ENCODE data around the gene ZNF471. TPM values are rescaled to one million over a fixed set of nuclear protein-coding genes. Genes with fewer than 3 reads are reported as not detected.

Gene ZNF471
- polyA plus RNA-seq (ENCODE audit: insufficient read length in 4 of 4) = 10 to 100 TPM; 11.8 to 36.1 (median 22.6) TPM

DNA sequence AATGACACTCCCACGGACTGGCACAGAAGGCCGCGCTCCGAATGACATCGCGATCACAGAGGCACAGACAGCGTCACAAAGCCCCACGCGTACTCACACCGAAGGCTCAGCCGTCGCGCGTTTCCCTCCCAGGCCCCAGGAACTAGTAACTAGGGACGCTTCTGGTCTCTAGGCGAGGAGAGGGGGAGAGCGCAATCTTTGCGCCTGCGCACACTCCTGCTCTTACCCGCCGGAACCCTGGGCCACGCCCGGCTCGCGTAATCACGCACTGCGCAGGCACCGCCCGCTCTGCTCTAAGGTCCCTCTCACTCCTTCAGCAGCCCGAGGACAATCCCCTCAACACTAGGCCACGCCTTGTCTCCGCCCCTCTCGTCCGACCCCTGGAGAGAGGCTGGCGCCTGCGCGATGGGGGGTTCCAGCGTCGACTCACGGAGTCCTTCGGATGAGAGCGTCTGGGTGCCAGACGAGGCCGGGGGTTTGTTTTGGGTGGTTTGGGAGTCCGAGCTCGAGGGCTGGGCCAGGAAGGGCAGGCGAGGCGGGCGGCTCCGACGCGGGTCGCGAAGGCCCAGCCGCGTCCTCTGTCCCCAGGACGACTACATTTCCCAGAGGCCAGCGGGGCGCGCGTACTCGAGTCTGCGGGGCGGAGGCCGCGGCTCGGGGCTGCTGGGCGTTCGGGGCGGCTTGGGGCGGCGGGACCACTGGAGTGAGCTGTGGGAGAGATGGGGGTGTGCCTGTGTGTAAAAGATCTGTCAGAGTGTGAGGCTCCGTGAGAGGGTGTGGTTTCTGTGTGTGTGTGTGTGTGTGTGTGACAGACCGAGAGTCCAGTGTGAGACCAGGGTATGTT is at the start of gene ZNF471:
TSS of gene ZNF471 (plus strand) at position 410 of the 844 bp plus-strand sequence. CDS start 3,717 bp downstream, outside the sequence.
- peak; percentile 91 to 98 (median 97) for DNase-seq (ENCODE audit: low read depth in 4 of 4, low spot score in 2 of 4)

DNA sequence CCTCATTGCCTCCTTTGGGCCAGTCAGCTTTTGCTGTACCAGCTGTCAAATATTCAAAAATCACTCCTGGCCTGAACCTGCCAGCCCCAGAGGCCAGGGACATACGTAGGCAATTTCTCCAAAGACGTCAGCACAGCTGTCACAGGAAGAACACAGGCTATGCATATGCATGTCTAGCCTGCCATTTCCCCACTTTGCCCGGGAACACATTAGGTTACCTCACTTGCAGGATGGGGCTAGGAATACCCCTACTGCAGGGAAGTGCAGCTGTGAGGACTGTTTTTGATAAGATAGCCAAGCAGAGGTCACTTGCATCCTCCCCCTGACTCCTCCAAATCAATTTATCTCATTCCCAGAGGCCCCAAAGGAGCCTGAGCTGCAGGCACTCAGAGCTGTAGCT is 33.3 kb upstream of the ZNF471 start:
- no peak for DNase-seq (ENCODE audit: low read depth in 4 of 4, low spot score in 2 of 4)

DNA sequence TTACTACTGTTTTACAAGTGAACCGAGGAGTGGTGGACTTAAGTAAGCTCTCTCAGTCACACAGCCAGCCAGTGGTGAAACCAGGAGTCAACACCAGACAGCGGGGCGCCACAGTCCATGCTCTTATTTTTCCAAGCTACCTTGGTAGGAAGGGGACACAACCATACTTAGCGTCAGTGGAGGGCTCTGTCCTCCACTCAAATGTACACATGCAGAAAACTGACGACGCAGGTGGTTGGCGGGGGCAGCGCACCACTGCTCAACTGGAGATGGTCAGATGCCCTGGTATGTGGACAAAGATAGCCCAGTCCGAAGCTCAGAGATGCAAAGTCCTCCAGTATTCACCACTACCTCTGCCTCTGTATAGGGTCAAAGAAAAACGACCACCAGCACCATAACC is 31.6 kb upstream of the ZNF471 start:
- DNase-seq (ENCODE audit: low read depth in 4 of 4, low spot score in 2 of 4) = peak in 1 of 4 donors; percentile 2

DNA sequence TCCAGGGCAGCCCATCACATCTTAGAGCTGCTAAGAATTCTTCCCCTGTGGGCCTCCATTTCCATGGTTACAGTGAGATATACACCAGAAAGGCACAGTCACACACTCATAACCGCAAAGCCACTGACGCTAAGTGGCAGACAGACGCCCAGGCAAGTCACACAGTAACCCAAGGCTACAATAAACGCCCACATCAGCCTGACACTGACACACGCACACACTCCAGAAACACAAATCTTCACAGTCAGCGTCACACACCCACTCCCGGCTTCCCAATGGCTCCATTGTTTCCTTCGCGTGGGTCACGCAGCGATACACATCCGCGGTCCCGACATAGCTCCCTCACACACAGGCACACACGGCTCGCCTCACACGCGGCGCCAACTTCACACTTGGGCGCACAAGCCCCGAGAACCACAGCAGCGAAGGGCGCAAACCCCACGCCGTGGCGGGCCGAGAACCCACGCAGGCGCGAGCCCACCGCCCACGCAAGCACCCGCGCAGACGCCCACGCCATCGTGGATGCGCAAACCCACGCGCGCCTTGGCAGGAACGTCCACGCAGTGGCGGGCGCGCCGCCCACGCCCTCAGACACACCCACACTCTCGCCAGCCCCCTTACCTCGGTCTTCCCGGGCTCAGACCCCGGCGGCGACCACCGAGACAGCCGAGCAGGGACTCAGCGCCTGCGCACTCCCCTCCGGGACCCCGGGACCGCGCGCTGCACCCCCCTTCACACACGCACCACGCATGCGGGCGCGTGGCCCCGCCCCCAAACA is 30.8 kb upstream of the ZNF471 start, which contains the start of gene ZNF667:
TSS of gene ZNF667 (minus strand) at position 695 of the 778 bp plus-strand sequence. CDS start 14,975 bp downstream, outside the sequence.
- peak; percentile 27 to 44 (median 32) for DNase-seq (ENCODE audit: low read depth in 4 of 4, low spot score in 2 of 4)

DNA sequence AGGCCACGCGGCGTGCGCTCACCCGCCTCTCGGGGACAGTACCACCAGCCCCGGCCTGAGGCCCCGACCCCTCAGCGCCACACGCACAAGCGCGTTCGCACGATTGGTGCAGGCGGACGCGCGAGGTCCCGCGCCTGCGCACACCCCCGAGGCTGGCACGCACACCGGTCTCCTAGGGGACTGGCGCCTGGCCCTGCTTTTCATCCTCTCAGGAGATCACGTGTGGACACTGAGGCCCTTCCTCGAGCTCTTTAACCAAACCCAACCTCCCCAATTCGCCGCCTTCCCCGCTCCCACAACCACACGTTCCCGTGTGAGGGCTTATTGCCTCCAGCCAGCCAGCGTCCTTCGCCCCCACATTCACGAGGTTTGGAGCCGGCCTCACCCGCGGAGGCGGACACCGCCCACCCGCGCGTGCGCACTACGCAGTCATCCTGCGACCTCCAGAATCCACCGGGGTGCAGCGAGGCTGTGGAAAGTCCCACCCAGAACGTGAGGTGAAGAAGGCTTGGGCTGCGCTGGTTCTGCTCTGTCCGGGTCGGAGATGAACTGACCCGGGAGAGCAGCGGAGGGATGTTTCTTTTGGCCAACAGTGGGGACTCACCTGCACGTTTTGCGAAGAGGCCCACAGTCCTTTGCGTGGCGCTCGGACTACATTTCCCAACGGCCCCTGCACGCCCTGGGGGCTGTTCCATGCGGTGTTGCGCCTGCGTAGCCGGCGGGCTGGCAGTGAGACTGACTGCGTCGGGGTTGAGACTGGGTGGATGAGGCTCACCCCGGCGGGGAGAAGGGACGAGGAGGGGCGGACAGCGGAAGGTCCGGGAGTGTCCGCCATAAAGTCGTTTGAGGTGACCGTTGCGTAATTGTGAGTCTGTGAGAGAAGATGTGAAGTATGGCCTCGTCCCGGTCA is 30.0 kb upstream of the ZNF471 start:
- peak; percentile 87 to 96 (median 92) for DNase-seq (ENCODE audit: low read depth in 4 of 4, low spot score in 2 of 4)

DNA sequence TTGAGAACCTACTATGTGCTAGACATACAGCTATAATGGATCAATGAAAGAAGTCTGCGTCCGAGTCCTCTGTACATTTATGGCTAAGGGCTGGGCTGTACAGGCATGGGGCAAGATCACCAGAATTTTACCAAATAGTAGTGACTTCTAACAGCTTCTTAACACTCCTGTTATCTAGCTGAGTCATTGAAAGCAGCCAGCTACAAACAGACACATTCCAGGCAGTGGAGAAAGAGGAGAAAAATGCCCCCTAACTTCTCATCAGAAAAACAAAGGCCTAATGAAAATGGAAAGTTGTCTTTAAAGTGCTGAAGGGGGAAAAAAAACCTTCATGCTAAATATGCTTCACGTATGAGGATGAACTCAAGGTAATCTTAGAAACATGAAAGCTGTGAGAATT is 16.3 kb upstream of the ZNF471 start:
- DNase-seq (ENCODE audit: low read depth in 4 of 4, low spot score in 2 of 4) = no peak

DNA sequence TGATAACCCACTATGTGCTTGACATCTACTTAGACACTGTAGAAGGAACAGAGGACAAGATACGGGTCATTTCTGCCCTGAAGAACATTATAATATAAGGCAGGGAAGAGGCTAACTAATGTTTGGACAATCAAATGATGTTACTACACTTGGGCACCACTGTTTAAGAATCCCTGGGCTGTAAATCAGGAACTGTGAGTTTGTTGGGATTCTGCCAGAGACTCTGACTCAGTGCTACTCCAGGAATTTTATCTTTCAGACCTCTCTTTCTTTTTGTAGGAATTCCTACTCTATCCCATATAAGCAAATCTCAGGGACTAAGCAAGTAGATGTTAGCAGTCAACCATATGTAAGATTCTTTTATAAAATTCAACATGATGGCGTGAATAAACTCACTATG is 3.1 kb upstream of the ZNF471 start:
- no peak for DNase-seq (ENCODE audit: low read depth in 4 of 4, low spot score in 2 of 4)

DNA sequence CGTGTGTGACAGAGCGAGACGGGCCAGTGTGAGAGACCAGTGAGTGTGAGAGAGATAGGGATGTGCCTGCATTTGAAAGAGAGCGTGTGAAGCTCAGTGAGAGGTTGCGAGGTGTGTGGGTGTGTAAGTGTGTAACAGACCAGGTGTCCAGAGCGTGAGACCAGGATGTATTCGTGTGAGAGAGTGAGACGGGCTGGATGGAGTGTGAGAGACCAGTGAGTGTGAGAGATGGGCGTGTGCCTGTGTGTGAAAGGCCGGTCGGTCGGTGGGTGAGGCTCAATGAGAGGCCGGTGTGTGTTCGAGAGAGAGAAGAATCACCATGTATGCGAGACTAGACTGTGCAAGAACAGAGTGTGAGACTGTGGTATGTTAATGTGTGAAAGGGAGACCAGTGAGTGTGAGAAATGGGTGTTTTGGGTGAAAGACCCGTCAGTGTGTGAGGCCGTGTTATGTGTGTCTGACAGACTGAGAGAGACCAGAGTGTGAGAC is 679 bp downstream of the ZNF471 start:
- peak in 1 of 4 donors; percentile 58 for DNase-seq (ENCODE audit: low read depth in 4 of 4, low spot score in 2 of 4)

DNA sequence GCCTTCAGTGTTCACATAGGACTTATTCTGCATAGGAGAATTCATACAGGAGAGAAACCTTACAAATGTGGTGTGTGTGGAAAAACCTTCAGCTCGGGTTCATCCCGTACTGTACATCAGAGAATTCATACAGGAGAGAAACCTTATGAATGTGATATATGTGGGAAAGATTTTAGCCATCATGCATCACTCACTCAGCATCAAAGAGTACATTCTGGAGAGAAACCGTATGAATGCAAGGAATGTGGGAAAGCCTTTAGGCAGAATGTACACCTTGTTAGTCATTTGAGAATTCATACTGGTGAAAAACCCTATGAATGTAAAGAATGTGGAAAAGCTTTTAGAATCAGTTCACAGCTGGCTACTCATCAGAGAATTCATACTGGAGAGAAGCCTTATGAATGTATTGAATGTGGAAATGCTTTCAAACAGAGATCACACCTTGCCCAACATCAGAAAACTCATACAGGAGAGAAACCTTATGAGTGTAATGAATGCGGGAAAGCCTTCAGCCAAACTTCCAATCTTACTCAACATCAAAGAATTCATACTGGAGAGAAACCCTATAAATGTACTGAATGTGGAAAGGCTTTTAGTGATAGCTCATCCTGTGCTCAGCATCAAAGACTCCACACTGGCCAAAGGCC is 17.7 kb downstream of the ZNF471 start:
- DNase-seq (ENCODE audit: low read depth in 4 of 4, low spot score in 2 of 4) = no peak

DNA sequence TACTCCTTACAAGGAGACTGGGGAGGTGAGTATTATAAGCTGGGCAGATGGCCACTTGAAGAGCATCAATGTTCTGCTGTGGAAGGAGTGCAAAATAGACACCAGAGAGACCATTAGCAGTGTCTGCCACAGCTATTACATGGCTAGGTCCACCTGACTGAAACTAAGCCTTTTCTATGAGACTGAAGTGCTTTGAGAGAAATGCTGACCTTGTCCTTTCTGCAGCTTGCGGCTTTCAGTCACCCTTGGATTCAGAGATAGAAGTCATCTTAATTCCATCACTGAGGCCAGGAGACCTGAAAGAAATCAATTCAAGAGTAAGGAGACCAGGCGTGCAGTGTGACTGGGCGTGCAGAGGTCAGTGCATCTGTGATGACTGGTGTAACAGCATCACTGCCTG is 29.8 kb downstream of the ZNF471 start:
- no peak for DNase-seq (ENCODE audit: low read depth in 4 of 4, low spot score in 2 of 4)

DNA sequence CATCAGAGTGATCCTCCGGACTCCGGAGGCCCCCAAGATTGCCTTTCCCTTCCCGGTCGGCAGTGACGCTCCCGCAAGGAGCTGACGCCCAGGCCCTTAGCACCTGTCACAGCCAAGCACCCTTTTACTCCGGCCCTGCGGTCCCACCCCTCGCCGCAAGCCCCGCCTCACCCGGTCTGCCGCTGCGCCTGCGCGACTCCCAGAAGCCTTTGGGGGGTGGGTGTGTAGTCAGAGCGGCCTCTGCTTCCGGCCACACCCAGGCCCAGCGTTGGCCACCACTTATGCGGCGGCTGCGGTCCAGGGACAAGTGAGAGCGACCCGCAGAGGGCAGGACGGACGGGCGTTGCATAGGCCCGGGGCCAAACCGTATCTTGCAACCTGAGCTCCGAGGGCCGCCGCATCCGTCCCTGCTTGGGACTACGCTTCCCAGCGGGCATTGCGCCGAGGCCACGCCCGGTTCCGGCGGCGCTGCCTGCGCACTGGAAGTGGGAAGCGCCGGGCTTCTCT is 30.7 kb downstream of the ZNF471 start:
- DNase-seq (ENCODE audit: low read depth in 4 of 4, low spot score in 2 of 4) = peak; percentile 79 to 87 (median 80)

DNA sequence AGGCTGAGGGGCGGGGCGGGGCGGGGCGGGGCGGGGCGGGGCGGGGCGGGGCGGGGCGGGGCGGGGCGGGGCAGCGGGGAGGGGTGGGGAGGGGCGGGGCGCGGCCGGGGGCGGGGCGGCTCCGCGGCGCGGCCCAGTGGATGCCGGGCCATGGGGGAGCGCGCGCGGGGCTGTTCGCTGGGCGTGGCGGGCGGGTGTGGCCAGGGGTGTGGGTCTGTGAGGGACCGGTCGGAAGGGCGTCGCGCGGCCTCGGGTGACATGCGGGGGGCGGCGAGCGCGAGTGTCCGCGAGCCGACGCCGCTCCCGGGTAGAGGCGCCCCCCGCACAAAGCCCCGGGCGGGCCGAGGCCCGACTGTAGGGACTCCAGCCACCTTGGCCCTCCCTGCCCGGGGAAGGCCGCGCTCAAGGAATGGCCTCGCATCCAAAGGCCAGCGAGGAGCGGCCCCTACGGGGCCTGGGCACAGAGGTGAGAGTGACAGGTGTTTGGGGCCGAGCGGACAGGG is 31.2 kb downstream of the ZNF471 start, which contains the start of gene ZFP28:
TSS of gene ZFP28 (plus strand) at position 188 of the 503 bp plus-strand sequence. CDS start at position 259, 71 bp downstream.
- DNase-seq (ENCODE audit: low read depth in 4 of 4, low spot score in 2 of 4) = peak in 3 of 4 donors; percentile 15 to 56 (median 17)

DNA sequence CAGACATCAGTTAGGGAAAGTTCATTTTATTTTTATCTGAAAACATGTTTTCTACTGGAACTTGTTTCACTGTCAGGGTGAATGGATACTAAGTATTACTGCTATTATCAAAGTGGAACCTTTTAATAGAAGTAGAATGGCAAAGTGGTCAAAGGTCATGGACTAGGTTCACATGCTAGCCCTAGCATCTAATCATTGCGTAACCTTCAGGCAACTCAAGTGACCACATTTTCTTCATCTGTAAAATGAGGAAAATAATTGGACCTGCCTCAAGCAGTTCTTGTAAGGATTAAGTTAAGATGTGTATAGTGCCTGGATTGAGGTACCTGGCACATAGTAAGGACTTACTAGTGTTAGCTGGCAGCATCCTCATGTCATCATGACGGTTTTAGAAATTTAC is 36.1 kb downstream of the ZNF471 start:
- no peak for DNase-seq (ENCODE audit: low read depth in 4 of 4, low spot score in 2 of 4)

DNA sequence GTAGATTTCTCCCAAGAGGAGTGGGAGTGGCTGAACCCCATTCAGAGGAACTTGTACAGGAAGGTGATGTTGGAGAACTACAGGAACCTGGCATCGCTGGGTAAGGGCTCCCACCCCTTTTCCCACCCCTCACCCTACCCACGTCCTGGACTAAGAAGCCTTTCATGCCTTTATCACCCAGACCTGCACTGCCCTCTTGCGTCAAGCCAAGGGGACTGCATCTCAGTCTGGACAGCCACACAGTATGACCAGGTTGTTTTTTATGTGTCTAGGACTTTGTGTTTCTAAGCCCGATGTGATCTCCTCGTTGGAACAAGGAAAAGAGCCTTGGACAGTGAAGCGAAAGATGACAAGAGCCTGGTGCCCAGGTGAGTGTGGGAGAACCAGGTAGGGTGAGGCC is 39.9 kb downstream of the ZNF471 start:
- no peak for DNase-seq (ENCODE audit: low read depth in 4 of 4, low spot score in 2 of 4)

DNA sequence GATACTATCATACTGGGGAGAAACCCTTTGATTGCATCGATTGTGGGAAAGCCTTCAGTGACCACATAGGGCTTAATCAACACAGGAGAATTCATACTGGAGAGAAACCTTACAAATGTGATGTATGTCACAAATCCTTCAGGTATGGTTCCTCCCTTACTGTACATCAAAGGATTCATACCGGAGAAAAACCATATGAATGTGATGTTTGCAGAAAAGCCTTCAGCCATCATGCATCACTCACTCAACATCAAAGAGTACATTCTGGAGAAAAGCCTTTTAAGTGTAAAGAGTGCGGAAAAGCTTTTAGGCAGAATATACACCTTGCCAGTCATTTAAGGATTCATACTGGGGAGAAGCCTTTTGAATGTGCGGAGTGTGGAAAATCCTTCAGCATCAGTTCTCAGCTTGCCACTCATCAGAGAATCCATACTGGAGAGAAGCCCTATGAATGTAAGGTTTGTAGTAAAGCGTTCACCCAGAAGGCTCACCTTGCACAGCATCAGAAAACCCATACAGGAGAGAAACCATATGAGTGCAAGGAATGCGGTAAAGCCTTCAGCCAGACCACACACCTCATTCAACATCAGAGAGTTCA is 46.7 kb downstream of the ZNF471 start:
- no peak for DNase-seq (ENCODE audit: low read depth in 4 of 4, low spot score in 2 of 4)

DNA sequence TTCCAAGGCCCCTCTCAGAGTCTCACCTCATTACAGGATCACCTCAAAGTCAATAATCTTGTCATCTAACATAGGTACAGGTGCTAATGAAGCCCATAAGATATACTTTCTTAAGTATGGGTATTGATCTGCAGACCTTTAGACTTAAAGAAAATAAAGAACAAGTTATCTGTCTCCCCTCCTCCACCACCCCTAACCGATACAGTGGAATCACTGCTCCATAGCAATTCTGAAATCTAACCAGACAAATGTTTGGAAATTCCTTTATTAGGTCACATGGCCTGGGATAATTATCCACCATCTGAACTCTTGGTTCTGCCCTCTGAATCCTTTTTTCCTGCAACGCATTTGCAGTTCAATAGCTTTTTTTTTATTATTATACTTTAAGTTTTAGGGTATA is 55.1 kb downstream of the ZNF471 start:
- no peak for DNase-seq (ENCODE audit: low read depth in 4 of 4, low spot score in 2 of 4)

DNA sequence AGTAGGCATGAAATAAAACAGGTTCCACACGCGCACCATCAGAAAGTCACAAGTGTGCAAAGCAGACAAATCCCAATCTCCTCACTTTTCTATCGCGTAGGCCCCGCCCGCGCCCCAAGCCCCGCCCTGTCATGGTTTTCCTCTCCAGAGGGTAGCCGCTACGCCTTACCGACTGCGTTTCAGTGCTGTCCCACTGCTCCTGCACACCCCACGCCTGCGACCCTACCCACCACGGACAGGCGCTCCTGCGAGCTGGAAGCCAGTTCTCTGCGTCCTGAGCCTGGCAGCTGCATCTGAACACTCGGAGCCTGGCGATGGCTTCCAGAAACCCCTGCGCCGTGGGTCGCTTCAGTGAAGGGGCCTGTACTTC is 59.2 kb downstream of the ZNF471 start:
- DNase-seq (ENCODE audit: low read depth in 4 of 4, low spot score in 2 of 4) = peak in 1 of 4 donors; percentile 50

DNA sequence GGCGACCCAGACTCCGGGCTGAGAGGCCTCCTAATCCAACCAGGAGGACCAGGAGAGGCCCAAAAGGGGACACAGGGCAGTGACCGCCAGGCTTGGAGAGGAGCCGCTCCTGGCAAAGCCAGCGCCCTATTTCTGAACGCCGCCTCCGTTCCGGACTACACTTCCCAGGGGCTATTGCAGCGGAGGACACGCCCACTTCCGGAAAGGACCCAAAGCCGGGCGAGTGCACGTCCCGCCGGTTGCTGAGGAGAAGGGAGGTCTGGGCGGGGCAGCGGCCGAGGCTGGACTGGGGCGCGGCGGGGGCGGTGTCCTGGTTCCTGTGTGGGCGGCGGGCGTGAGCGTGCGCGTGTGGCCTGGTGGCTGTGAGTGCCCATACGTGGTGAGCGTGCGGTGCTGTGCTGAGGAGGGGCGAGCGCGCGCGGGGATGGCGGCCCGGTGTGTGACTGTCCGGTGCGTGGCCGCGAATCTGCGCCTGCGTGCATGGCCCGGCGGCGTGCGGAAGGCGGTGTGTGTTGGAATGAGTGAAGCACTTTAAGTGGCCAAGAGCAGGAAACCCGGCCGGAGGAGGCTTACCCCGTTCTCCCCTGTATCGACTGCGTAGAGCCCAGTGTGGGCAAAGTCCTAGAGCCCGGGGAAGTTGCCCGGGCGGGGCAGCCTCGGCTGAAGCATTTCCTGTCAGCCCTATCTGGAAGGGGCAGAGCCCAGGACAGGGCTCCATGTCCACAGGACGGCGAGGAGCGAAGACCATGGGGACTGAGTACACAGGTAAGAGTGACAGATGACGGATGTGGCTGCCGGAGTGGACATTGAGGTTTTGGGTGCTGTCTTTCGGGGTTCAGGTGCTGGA is 59.8 kb downstream of the ZNF471 start, which contains the start of gene ZNF470:
TSS of gene ZNF470 (plus strand) at position 195 of the 847 bp plus-strand sequence. CDS start 2,844 bp downstream, outside the sequence.
- DNase-seq (ENCODE audit: low read depth in 4 of 4, low spot score in 2 of 4) = peak; percentile 63 to 91 (median 79)

All from left renal cortex interstitium (tissue), 4 donors.